GM10266 (cell line): Measurements from ENCODE around the gene C11orf87.

Experiments
- DNase-seq: peaks from one replicate; pipeline ENCODE4 v3.0.0; 2012; ENCODE audit errors: extremely low spot score
- TF ChIP-seq, protein P1 (sequence below): IDR thresholded peaks from 2 replicates; pipeline ENCODE4 v1.5.1; 2012; ENCODE audit warnings: mild to moderate bottlenecking, low read depth; ENCODE audit not compliant: control insufficient read depth, insufficient read depth; ENCODE audit errors: missing control alignments

Gene C11orf87

DNA sequence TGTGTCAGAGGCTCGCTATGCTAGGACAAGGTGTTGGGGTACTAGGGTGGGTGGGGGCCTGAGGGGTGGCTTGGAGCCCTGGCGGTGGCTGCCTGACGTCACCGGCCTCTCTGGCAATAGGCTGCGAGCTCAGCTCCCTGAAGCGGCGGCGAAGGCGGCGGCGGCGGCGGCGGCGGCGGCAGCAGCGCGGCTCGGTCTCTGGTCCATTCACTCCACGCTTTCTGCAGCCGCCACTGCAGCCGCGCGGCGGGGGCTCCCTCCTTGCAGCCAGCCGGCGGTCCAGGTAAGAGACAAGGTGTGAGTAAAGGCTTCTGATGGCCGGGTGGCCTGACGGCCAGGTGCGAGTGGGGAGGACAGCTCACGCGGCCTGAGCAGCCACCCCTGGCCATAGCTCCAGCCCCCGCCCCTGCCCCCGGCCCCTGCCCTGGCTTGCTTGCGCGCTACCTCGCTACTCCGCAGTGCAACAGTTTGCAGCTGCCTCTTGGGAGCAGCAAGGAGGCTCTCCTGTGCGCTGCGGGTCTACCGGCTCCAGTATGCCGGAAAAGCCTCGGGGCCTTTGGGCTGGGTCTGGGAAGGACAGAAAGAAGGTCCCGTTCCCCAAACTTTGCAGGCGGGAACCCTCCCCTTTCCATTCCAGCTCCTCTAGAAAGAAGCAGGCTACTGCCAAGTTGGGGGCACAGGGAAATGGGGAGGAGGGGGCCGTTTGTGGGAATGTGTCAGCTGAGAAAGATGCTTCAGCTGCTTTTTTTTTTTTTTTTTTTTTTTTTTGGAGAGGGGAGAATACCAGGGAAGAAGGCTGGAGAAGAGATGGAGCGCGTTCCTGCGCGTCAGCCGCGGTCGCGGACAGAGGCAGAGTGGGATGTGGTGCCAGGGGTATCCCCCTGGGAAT, at the start of gene C11orf87:
C11orf87 (plus strand) TSS at position 210 of the 889 bp plus-strand sequence. CDS start 1,444 bp downstream, outside the sequence.
- DNase-seq, result no peak
- TF ChIP-seq, protein P1, sequence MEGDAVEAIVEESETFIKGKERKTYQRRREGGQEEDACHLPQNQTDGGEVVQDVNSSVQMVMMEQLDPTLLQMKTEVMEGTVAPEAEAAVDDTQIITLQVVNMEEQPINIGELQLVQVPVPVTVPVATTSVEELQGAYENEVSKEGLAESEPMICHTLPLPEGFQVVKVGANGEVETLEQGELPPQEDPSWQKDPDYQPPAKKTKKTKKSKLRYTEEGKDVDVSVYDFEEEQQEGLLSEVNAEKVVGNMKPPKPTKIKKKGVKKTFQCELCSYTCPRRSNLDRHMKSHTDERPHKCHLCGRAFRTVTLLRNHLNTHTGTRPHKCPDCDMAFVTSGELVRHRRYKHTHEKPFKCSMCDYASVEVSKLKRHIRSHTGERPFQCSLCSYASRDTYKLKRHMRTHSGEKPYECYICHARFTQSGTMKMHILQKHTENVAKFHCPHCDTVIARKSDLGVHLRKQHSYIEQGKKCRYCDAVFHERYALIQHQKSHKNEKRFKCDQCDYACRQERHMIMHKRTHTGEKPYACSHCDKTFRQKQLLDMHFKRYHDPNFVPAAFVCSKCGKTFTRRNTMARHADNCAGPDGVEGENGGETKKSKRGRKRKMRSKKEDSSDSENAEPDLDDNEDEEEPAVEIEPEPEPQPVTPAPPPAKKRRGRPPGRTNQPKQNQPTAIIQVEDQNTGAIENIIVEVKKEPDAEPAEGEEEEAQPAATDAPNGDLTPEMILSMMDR, result no peak

DNA sequence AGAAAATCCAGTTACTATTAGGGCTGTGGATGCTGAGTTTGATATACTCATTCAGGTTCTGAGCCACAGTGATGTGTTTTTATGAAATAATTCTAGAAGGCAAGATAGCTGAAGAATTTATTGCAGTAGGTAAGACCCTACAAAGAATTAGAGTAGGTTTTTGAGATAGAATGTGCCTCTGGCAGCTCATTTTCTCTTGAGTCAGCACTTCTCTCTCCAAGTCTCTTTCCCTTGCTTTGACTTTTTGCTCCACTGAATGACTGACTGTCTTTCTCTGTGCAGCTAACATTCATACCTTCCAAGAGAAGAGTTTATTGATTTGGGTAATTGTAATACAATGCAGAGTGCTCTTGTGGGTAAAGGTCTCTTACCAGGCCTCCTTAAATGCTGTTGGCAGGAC, 48.0 kb upstream of the C11orf87 start:
- DNase-seq, result no peak
- TF ChIP-seq, protein P1, result no peak

DNA sequence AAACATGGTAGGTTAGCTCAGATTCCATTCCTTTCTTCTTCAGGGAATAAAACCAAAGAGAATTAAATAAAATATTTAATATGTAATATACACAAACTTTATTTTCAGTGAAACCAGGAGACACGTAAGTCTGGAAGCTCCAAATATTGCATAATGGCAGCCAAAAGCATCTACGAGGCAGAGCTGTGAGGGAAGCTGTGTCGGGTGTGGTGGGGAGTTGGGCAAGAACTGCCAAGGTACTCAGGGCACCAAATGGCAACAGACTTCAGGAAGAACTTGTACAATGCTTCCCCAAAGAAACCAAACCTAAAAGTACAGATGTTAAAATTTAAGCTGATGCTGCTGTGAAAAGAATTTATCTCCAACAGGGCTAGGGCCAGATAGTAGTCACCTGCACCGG, 47.5 kb upstream of the C11orf87 start:
- no peak for DNase-seq
- TF ChIP-seq, protein P1, result no peak

DNA sequence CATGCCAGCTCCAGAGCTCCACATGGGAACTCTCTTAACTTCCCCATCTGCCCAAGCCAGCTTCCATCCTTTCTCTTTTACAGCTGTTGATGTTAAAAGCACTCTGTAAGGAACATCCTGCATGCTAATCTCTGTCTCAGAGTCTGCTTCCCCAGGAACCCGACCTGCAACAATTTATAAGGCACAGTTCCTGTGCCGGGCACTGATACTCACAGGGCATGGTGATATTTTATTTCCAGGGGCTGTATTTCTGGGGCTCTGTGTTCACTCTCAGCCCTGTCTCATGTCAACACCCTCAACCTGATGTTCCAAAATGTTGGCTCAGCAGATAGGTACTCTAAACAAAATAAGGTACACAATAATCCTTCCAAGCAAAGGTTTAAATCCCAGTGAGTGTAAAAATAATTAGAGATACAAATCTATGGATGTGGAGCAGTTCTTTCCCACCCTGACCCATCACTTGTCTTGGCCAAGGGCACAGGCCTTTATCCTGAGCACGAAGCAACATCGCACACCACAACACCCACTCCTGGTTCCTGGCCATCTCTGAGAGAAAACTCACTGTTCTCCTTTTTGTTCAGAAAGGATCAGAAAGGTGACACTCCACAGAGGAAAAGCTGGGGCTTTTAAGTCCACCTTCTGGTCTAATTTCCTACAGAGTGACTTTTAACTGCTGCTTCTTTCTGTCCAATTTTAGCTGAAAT, 44.8 kb upstream of the C11orf87 start:
- no peak for DNase-seq
- TF ChIP-seq, protein P1, result no peak

DNA sequence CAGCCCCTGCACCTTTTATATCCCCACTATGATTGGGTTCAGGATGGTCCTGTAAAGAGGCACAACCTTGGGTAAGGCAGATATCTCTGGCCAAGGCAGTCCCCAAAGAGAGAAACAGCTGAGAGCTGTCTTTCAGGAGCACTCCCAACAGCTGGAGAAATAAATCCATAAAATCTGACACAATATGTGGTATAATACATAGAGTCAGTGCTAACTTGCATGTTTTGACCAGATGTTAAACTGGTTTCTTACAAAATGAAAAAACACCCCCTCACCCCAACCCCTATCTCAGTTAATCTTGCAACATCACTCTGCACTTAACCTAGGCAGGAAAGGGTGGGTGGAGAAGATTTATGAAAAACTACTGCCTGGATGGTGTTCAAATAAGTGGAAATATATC, 44.0 kb upstream of the C11orf87 start:
- TF ChIP-seq, protein P1, result no peak
- no peak for DNase-seq

DNA sequence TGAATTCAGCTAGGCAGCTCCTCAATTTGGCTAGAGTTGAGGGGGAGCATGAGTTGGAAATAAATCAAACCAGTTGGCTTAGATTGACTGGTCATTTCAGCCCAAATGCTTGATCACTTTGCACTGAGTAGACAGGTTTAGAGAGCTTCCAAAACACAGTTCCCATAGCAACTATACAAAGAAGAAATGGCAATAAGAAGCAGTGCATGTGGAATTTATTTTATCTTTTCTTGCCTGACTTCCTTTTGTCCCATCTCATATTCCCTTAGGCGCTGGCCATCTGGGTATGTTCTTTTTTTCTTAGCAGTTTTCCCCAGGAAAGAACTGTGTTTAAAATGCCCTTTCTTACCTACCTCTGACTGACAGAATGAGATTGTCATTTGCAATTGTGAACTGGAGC, 38.7 kb upstream of the C11orf87 start:
- DNase-seq, result no peak
- TF ChIP-seq, protein P1, result no peak

GRCh38 chr11:109384873-109385272, 37.1 kb upstream of the C11orf87 start:
- TF ChIP-seq, protein P1, result no peak
- DNase-seq, result no peak
